Nephron (organoid): ENCODE results near the gene PGAP6.
A peak's percentile ranks its signal among the peaks of the same experiment; 100 is the strongest.

ENCODE experiments used
- H3K27ac Mint-ChIP-seq, 3 experiments: 2 replicates each; pipeline ENCODE4 v1.8.0; 2020; ENCODE audit warnings: mixed read lengths in 3 of 3, mild to moderate bottlenecking in 2 of 3, moderate library complexity in 1 of 3
- H3K27me3 Mint-ChIP-seq: 2 replicates; pipeline ENCODE4 v1.8.0; 2021; ENCODE audit warnings: low read depth, mild to moderate bottlenecking, moderate library complexity, mixed read lengths
- H3K36me3 Mint-ChIP-seq: 2 replicates; pipeline ENCODE4 v1.8.0; 2020; ENCODE audit warnings: low read depth, mixed read lengths
- H3K4me1 Mint-ChIP-seq: 2 replicates; pipeline ENCODE4 v1.8.0; 2020; ENCODE audit warnings: mixed read lengths
- H3K4me3 Mint-ChIP-seq, 3 experiments: 2 replicates each; pipeline ENCODE4 v1.8.0; 2020; ENCODE audit warnings: mild to moderate bottlenecking in 3 of 3, mixed read lengths in 3 of 3, moderate library complexity in 2 of 3
- H3K9me3 Mint-ChIP-seq: 2 replicates; pipeline ENCODE4 v1.8.0; 2020; ENCODE audit warnings: mixed read lengths
- CTCF ChIP-seq, 3 experiments: fragments of 200-600 bp; sonication (generic); IDR thresholded peaks; one replicate each; pipeline ENCODE4 v1.5.0; 2021; ENCODE audit warnings: antibody characterized with exemption in 3 of 3; ENCODE audit not compliant: unreplicated experiment in 3 of 3

PGAP6 gene

GRCh38 chr16:356741-357140, 25.0 kb downstream of the PGAP6 start:
- Mint-ChIP-seq H3K4me1 (no peaks in the 10 kb centered on the region), H3K9me3 (no peaks in the 10 kb centered on the region), H3K36me3 (no peaks in the 10 kb centered on the region), H3K4me3 (no peak overlapping the region), H3K27me3 (no peaks in the 10 kb centered on the region), H3K27ac (no peak overlapping the region)
- no peak for TF ChIP-seq CTCF (IDR thresholded peaks at IDR 0.05; ENCODE audit: unreplicated experiment in 3 of 3)

- H3K36me3 Mint-ChIP-seq = peaks cover 5% of the 10 kb centered on the region
- no peaks in the 10 kb centered on the region for H3K9me3 Mint-ChIP-seq
- peaks cover 7% of the 10 kb centered on the region for H3K4me1 Mint-ChIP-seq
- peak overlapping the region in 1 of 3 experiments; percentile 19 for H3K4me3 Mint-ChIP-seq
- H3K27ac Mint-ChIP-seq = no peak overlapping the region
- H3K27me3 Mint-ChIP-seq = no peaks in the 10 kb centered on the region
- TF ChIP-seq CTCF (IDR thresholded peaks at IDR 0.05; ENCODE audit: unreplicated experiment in 3 of 3) = no peak
Observed at GRCh38 chr16:354971-355461, 26.8 kb downstream of the PGAP6 start.

GRCh38 chr16:354291-354881, 27.4 kb downstream of the PGAP6 start:
- H3K4me3 Mint-ChIP-seq = peak overlapping the region; percentile 70 to 73 (median 72)
- no peak for TF ChIP-seq CTCF (IDR thresholded peaks at IDR 0.05; ENCODE audit: unreplicated experiment in 3 of 3)

GRCh38 chr16:353404-354290, 28.1 kb downstream of the PGAP6 start:
- Mint-ChIP-seq H3K27ac (peak overlapping the region in 1 of 3 experiments; percentile 30), H3K27me3 (no peaks in the 10 kb centered on the region), H3K4me3 (peak overlapping the region; percentile 70 to 73 (median 72)), H3K36me3 (peaks cover 5% of the 10 kb centered on the region), H3K4me1 (peaks cover 12% of the 10 kb centered on the region), H3K9me3 (no peaks in the 10 kb centered on the region)
- TF ChIP-seq CTCF (IDR thresholded peaks at IDR 0.05; ENCODE audit: unreplicated experiment in 3 of 3) = no peak

More at GRCh38 chr16:354291-354881, 27.4 kb downstream of the PGAP6 start:
- Mint-ChIP-seq H3K9me3 (no peaks in the 10 kb centered on the region), H3K36me3 (peaks cover 5% of the 10 kb centered on the region), H3K27ac (peak overlapping the region in 1 of 3 experiments; percentile 30), H3K27me3 (no peaks in the 10 kb centered on the region), H3K4me1 (peaks cover 9% of the 10 kb centered on the region)

GRCh38 chr16:352547-353403, 29.0 kb downstream of the PGAP6 start, which contains the start of gene AXIN1:
Gene AXIN1 (minus strand): TSS chr16:352723. CDS start chr16:347025, 5,698 bp downstream.
- peak; percentile 49 to 56 (median 53) for TF ChIP-seq CTCF (IDR thresholded peaks at IDR 0.05; ENCODE audit: unreplicated experiment in 3 of 3)
- Mint-ChIP-seq H3K9me3 (no peaks in the 10 kb centered on the region), H3K4me3 (peak within 1 kb of the TSS; percentile 92 to 98 (median 96)), H3K27ac (peak within 1 kb of the TSS in 2 of 3 experiments; percentile 87 to 91), H3K4me1 (peaks cover 12% of the 10 kb centered on the region), H3K36me3 (peaks cover 6% of the 10 kb centered on the region), H3K27me3 (no peaks in the 10 kb centered on the region)
